K562 (cell line): Measurements from ENCODE around the gene USP37. TPM values are rescaled to one million over a fixed set of nuclear protein-coding genes. Genes with fewer than 3 reads are reported as not detected.

ENCODE experiments used
- ATF1 ChIP-seq, 2 experiments: fragments of 450-650 bp in 1 of 2; IDR thresholded peaks; 2 replicates each; pipeline ENCODE4 v1.6.1; 2016; ENCODE audit warnings: missing compliant biosample characterization in 1 of 2, missing genetic modification characterization in 1 of 2
- DIDO1 ChIP-seq: fragments of 450-650 bp; IDR thresholded peaks from 2 replicates; pipeline ENCODE4 v1.6.1; 2016; ENCODE audit warnings: low read depth, missing biosample characterization, missing genetic modification characterization
- DMBX1 ChIP-seq: fragments of 250-450 bp; sonication (Bioruptor Pico); IDR thresholded peaks from 2 replicates; pipeline ENCODE4 v1.8.0; 2022; ENCODE audit warnings: inconsistent platforms, mild to moderate bottlenecking, moderate library complexity, borderline replicate concordance
- HNRNPH1 ChIP-seq: fragments of 200-400 bp; formaldehyde crosslinking; optimal IDR thresholded peaks from 2 replicates; pipeline ENCODE3; 2017; ENCODE audit warnings: low read depth, mild to moderate bottlenecking, low read length, moderate library complexity
- ILF3 ChIP-seq: fragments of 450-650 bp; IDR thresholded peaks from 2 replicates; pipeline ENCODE4 v1.6.1; 2018; ENCODE audit warnings: antibody characterized with exemption, mild to moderate bottlenecking, moderate library complexity, borderline replicate concordance
- KAT8 ChIP-seq: fragments of 450-650 bp; IDR thresholded peaks from 2 replicates; pipeline ENCODE4 v1.6.1; 2016; ENCODE audit warnings: low read depth, mild to moderate bottlenecking
- MCM2 ChIP-seq: fragments of 450-650 bp; IDR thresholded peaks from 2 replicates; pipeline ENCODE4 v1.6.1; 2017; ENCODE audit warnings: low read depth, mild to moderate bottlenecking
- MITF ChIP-seq: IDR thresholded peaks from 2 replicates; pipeline ENCODE4 v1.6.1; 2014; ENCODE audit warnings: antibody characterized with exemption
- NEUROD1 ChIP-seq: fragments of 150-350 bp; IDR thresholded peaks from 2 replicates; pipeline ENCODE4 v1.6.1; 2014; ENCODE audit warnings: borderline replicate concordance, low read length, low read depth; ENCODE audit not compliant: partially characterized antibody
- SETDB1 ChIP-seq: IDR thresholded peaks from one replicate; pipeline ENCODE4 v1.6.1; 2012; ENCODE audit warnings: low read length, control low read depth, inconsistent platforms
- SMARCC2 ChIP-seq: fragments of 450-650 bp; IDR thresholded peaks from 2 replicates; pipeline ENCODE4 v1.6.1; 2017; ENCODE audit warnings: antibody characterized with exemption, moderate library complexity, mild to moderate bottlenecking, low read depth
- STAT6 ChIP-seq: sonication (generic); formaldehyde crosslinking; IDR thresholded peaks from 2 replicates; pipeline ENCODE4 v1.8.1; 2023; ENCODE audit warnings: mild to moderate bottlenecking, missing genetic modification reagents
- U2AF1 ChIP-seq: fragments of 200-400 bp; formaldehyde crosslinking; optimal IDR thresholded peaks from 2 replicates; pipeline ENCODE3; 2017; ENCODE audit warnings: mild to moderate bottlenecking, low read depth, low read length, moderate library complexity
- ZNF175 ChIP-seq: fragments of 200-800 bp; sonication (Bioruptor generic); IDR thresholded peaks from 2 replicates; pipeline ENCODE4 v1.6.1; 2016; ENCODE audit warnings: low read depth, mild to moderate bottlenecking, missing genetic modification characterization, missing compliant biosample characterization
- ZNF217 ChIP-seq: sonication (generic); formaldehyde crosslinking; IDR thresholded peaks from 2 replicates; pipeline ENCODE4 v1.8.0; 2022; ENCODE audit warnings: mild to moderate bottlenecking, missing genetic modification reagents
- polyA plus RNA-seq, 8 experiments: library from polyadenylated mRNA; depleted of rRNA in 4 of 8; stranded (reverse) in 5 of 8; unstranded in 3 of 8; fragments of >200 nt; fragmentation: Nextera tagmentation in 2 of 8; fragmentation: Illumina TruSeq in 1 of 8; extraction: Ambion mirVana in 2 of 8; extraction: Trizol in 1 of 8; gene quantifications; 2 replicates each; pipeline versions ENCODE4 v1.2.1 to v1.2.3, GENCODE V29; 2011 to 2014; ENCODE audit warnings: inconsistent platforms in 1 of 8, missing spikeins in 1 of 8
- total RNA-seq, 7 experiments: library from RNA; depleted of rRNA in 6 of 7; stranded (reverse); fragments of >200 nt in 6 of 7; fragmentation: Illumina TruSeq in 2 of 7; extraction: Trizol in 2 of 7; gene quantifications; 2 replicates each; pipeline versions ENCODE4 v1.2.1 to v1.2.3, GENCODE V29; 2011 to 2021; ENCODE audit warnings: low replicate concordance in 1 of 7
- TF ChIP-seq, protein P1 (sequence below), 3 experiments: fragments of 200-800 bp in 1 of 3; fragments of 250-450 bp in 1 of 3; fragments of 450-650 bp in 1 of 3; sonication (Bioruptor Pico) in 1 of 3; sonication (Bioruptor generic) in 1 of 3; formaldehyde crosslinking in 1 of 3; IDR thresholded peaks; 2 replicates each; pipeline versions ENCODE4 v1.6.1 to v1.8.0; 2016 to 2022; ENCODE audit warnings: mild to moderate bottlenecking in 2 of 3, missing genetic modification characterization in 2 of 3, missing compliant biosample characterization in 1 of 3, moderate library complexity in 1 of 3
- TF ChIP-seq, protein P2 (sequence below): fragments of 250-450 bp; sonication (Bioruptor Pico); IDR thresholded peaks from 2 replicates; pipeline ENCODE4 v1.4.0; 2020; ENCODE audit warnings: mild to moderate bottlenecking

The USP37 gene
- total and polyA plus RNA-seq, 9 of the 15 experiments (the other 6 are each of a cell fraction or from before 2014, with no cell fraction given), result 2.0 to 14.2 (median 8.5) TPM

DNA sequence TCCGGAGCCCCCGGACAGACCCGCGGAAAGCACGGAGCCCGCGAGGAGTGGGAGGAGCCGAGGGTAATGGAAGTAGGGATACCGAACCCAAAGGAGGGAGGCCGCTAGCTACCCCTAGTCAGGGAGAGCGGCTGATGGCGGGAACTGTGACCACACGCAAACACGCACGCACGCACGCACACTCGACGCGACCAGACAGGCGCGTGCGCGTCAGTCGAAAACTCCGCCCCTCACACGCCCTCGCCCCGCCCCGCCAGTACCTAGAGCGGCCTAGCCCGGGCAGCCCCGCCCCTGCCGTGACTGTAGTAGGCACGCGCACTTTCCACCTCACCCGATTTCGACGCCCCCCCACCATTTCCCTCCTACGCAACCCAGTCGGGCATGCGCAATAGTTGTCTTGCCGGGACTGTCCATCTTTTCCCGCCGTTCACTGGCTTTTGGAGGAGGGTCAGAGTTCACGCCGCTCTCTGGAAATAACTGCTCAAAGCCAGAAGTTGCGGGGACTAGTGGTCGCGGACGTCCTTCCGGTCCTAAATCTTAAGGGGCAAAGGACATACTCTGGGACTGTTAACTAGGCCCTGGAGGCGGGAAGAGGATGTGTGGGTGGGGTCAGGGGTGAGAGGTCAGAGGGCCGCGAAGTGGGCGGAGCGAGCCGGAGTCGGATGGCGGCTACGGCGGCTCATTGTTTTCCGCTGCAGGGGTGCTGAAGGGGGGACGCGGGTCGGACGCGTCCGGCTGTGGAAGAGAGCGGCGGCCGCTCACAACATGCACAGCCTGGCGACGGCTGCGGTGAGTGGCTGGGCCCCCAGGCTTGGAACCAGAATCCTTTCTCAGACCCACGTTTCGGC, at the start of gene USP37, which contains the start of gene CNOT9 (continued):
- TF ChIP-seq, protein P1, sequence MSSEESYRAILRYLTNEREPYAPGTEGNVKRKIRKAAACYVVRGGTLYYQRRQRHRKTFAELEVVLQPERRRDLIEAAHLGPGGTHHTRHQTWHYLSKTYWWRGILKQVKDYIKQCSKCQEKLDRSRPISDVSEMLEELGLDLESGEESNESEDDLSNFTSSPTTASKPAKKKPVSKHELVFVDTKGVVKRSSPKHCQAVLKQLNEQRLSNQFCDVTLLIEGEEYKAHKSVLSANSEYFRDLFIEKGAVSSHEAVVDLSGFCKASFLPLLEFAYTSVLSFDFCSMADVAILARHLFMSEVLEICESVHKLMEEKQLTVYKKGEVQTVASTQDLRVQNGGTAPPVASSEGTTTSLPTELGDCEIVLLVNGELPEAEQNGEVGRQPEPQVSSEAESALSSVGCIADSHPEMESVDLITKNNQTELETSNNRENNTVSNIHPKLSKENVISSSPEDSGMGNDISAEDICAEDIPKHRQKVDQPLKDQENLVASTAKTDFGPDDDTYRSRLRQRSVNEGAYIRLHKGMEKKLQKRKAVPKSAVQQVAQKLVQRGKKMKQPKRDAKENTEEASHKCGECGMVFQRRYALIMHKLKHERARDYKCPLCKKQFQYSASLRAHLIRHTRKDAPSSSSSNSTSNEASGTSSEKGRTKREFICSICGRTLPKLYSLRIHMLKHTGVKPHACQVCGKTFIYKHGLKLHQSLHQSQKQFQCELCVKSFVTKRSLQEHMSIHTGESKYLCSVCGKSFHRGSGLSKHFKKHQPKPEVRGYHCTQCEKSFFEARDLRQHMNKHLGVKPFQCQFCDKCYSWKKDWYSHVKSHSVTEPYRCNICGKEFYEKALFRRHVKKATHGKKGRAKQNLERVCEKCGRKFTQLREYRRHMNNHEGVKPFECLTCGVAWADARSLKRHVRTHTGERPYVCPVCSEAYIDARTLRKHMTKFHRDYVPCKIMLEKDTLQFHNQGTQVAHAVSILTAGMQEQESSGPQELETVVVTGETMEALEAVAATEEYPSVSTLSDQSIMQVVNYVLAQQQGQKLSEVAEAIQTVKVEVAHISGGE (CRISPR knock-in tag; IDR thresholded peaks at IDR 0.05), result peak in 1 of 3 experiments; percentile 19; a peak in 1 of 6 replicates
- TF ChIP-seq ZNF217 (CRISPR knock-in tag), result no peak
- no peak for TF ChIP-seq SMARCC2
- TF ChIP-seq ATF1 (CRISPR knock-in tag; IDR thresholded peaks at IDR 0.05), result peak; percentile 61
- TF ChIP-seq ATF1 (tag; IDR thresholded peaks at IDR 0.05), result peak; percentile 92
- TF ChIP-seq ILF3, result no peak
- no peak for TF ChIP-seq ZNF175 (CRISPR knock-in tag)
- no peak for TF ChIP-seq NEUROD1
- no peak; the same call in 1 of the 2 replicates for TF ChIP-seq MITF
- TF ChIP-seq DIDO1 (tag), result peak; percentile 70
- no peak for TF ChIP-seq MCM2
- TF ChIP-seq DMBX1 (CRISPR knock-in tag), result no peak
- no peak for TF ChIP-seq KAT8
- no peak for TF ChIP-seq U2AF1
- TF ChIP-seq SETDB1, result no peak
- no peak for TF ChIP-seq HNRNPH1
- TF ChIP-seq, protein P2, sequence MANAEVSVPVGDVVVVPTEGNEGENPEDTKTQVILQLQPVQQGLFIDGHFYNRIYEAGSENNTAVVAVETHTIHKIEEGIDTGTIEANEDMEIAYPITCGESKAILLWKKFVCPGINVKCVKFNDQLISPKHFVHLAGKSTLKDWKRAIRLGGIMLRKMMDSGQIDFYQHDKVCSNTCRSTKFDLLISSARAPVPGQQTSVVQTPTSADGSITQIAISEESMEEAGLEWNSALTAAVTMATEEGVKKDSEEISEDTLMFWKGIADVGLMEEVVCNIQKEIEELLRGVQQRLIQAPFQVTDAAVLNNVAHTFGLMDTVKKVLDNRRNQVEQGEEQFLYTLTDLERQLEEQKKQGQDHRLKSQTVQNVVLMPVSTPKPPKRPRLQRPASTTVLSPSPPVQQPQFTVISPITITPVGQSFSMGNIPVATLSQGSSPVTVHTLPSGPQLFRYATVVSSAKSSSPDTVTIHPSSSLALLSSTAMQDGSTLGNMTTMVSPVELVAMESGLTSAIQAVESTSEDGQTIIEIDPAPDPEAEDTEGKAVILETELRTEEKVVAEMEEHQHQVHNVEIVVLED (CRISPR knock-in tag), result peak; percentile 95
- no peak for TF ChIP-seq STAT6 (CRISPR knock-in tag)
